AG09309 (cell line): ENCODE results near the gene ELOVL5.

Experiments used
- DNase-seq: peaks from one replicate; pipeline ENCODE4 v3.0.0-alpha.2; 2010; ENCODE audit warnings: low read depth
- H3K4me3 ChIP-seq: 2 replicates; pipeline ENCODE4 v1.5.1; 2011; ENCODE audit warnings: mild to moderate bottlenecking, low read depth, low read length, moderate library complexity; ENCODE audit not compliant: control insufficient read depth
- CTCF ChIP-seq: IDR thresholded peaks from 2 replicates; pipeline ENCODE4 v1.5.1; 2011; ENCODE audit warnings: mild to moderate bottlenecking, low read depth, low read length, inconsistent platforms; ENCODE audit not compliant: insufficient read depth, control insufficient read depth; ENCODE audit errors: missing control alignments

ELOVL5 gene

GRCh38 chr6:53382421-53382820 is 33.7 kb upstream of the ELOVL5 start:
- no peak overlapping the region for H3K4me3 ChIP-seq
- TF ChIP-seq CTCF, result no peak
- no peak for DNase-seq

GRCh38 chr6:53378208-53378607 is 29.5 kb upstream of the ELOVL5 start:
- H3K4me3 ChIP-seq, result no peak overlapping the region
- TF ChIP-seq CTCF, result no peak
- no peak for DNase-seq

- H3K4me3 ChIP-seq, result no peak overlapping the region
- DNase-seq, result no peak
- TF ChIP-seq CTCF, result no peak
Observed at GRCh38 chr6:53377793-53378192, 29.0 kb upstream of the ELOVL5 start.

- no peak for TF ChIP-seq CTCF
- no peak overlapping the region for H3K4me3 ChIP-seq
- DNase-seq, result no peak
Observed at GRCh38 chr6:53377289-53377688, 28.5 kb upstream of the ELOVL5 start.

GRCh38 chr6:53376661-53377226 is 28.0 kb upstream of the ELOVL5 start:
- no peak overlapping the region for H3K4me3 ChIP-seq
- no peak for DNase-seq
- TF ChIP-seq CTCF, result no peak

- no peak for TF ChIP-seq CTCF
- no peak for DNase-seq
Observed at GRCh38 chr6:53375847-53376246, 27.1 kb upstream of the ELOVL5 start.

GRCh38 chr6:53373638-53374037 is 24.9 kb upstream of the ELOVL5 start:
- no peak overlapping the region for H3K4me3 ChIP-seq
- no peak for DNase-seq
- no peak for TF ChIP-seq CTCF

More at GRCh38 chr6:53375847-53376246, 27.1 kb upstream of the ELOVL5 start:
- H3K4me3 ChIP-seq, result no peak overlapping the region
